Motor neuron (in vitro differentiated cells): ENCODE data around the gene NR1H3. TPM values are rescaled to one million over a fixed set of nuclear protein-coding genes. Genes with fewer than 3 reads are reported as not detected.

ENCODE experiments used
- ATAC-seq, 8 experiments: fragments of 200-7000 bp; cut with Tn5 transposase; replicated peaks in 6 of 8; 2 replicates each; pipeline ENCODE4 v1.8.0; 2021; ENCODE audit warnings: mild to moderate bottlenecking in 8 of 8, moderate library complexity in 8 of 8
- H3K27ac ChIP-seq, 2 donors: fragments of 250-450 bp; sonication (Bioruptor Pico); 2 replicates each; pipeline ENCODE4 v1.9.0; 2021; ENCODE audit warnings: antibody characterized with exemption in 2 of 2, mild to moderate bottlenecking in 2 of 2, moderate library complexity in 1 of 2
- H3K4me1 ChIP-seq, 2 donors: fragments of 250-450 bp; sonication (Bioruptor Pico); replicated peaks in 1 of 2; 2 replicates each; pipeline ENCODE4 v1.6.1; 2021; ENCODE audit warnings: antibody characterized with exemption in 2 of 2, mild to moderate bottlenecking in 2 of 2, moderate library complexity in 1 of 2
- H3K4me3 ChIP-seq, 5 donors: fragments of 250-450 bp; sonication (Bioruptor Pico); 2 replicates each; pipeline ENCODE4 v1.9.0; 2021; ENCODE audit warnings: antibody characterized with exemption in 5 of 5, mild to moderate bottlenecking in 5 of 5, moderate library complexity in 4 of 5
- WGBS, 10 experiments: fragments of 450-650 bp; shearing (Covaris generic); methylation state at CpG; one replicate each; pipeline ENCODE4 v1.0.0; 2022; 5-methylcytosine and 5-hydroxymethylcytosine counted together
- in situ Hi-C, 9 experiments: fragments of 400-800 bp; cut with MboI; loops; one replicate each; pipeline ENCODE4 v1.15.0; 2021; ENCODE audit warnings: low sequenced_read_pairs in 9 of 9, low pct_unique_long_range_greater_than_20kb in 2 of 9; ENCODE audit not compliant: unreplicated experiment in 9 of 9
- total RNA-seq, 8 experiments: library from RNA; unstranded; fragments of 300-600 nt; gene quantifications; 2 replicates each; pipeline versions ENCODE4 v1.2.3 to v1.2.4, GENCODE V29; 2022

NR1H3 gene
- total RNA-seq, 8 experiments from 2014 or later = 9.7 to 40.7 (median 15.4) TPM

DNA sequence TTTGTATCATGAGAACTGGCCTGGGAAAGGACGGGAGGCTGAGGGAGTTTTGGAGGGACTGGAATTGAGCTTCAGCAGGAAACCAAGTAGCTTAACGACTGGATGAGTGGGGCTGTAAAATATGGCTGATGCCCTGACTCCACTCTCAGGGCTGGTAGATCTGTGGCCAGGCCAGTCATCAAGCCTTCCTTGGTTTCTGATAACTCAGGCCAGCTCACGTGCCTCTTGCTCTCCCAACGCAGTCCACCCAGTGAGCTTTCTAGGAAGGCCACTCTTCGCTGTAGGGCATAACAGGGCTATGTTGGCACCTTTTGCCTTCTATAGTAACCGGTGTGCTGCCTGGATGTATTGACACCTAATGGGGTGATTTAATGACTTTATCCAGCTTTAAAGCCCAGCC, 6.3 kb downstream of the NR1H3 start:
- in situ Hi-C loops = no loop called here
- H3K27ac ChIP-seq = no peak overlapping the region
- H3K4me3 ChIP-seq = no peak overlapping the region
- peaks cover 10 to 11% of the 10 kb centered on the region in 2 donors for H3K4me1 ChIP-seq
- 71 to 100% (median 98%) methylated on average over 1 to 3 of the region's 6 CpGs; no CpG with 5 or more reads in 6 of the 10 experiments for WGBS, 10 experiments
- no peak for ATAC-seq

DNA sequence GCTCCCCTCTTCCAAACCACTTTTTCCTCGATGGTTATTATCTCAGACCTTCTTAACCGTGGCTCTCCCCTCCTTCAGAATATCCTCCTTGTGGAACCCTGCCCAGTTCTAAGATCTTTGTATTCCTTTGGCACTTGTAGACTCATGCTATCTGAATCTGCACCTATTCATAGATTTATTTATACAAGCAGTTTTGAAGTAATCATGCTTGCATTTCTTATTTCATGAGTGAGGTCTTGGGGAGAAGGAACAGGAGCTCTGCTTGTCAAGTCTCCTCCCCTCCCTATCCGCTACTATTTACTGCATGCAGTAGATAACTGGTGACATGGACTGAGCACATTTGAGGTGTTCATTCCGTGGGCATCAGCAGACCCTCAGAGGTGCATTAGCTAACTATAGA, 6.7 kb downstream of the NR1H3 start:
- WGBS, 10 experiments = 60 to 100% (median 91%) methylated on average over 1 to 4 of the region's 4 CpGs; no CpG with 5 or more reads in 2 of the 10 experiments
- H3K4me1 ChIP-seq = peaks cover 10 to 13% of the 10 kb centered on the region in 2 donors
- H3K4me3 ChIP-seq = no peak overlapping the region
- no peak for ATAC-seq
- H3K27ac ChIP-seq = no peak overlapping the region
- in situ Hi-C loops = no loop called here

DNA sequence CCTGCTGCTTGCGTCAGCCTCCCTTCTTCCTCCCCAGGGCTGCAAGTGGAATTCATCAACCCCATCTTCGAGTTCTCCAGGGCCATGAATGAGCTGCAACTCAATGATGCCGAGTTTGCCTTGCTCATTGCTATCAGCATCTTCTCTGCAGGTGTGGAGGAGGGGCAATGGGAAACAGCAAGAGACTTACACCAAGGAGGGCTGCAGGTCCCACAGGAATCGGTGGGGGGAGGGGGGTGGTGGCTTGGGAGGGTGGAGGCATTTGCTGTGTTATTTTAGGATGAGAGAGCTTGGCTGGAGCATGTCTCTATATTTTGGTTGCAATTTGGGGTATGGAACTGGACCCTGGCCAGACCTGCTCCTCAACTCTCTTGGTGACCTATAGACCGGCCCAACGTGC, 10.1 kb downstream of the NR1H3 start:
- Histone ChIP-seq H3K27ac (peak overlapping the region; percentile 91), H3K4me1 (peaks cover 20 to 29% of the 10 kb centered on the region in 2 donors), H3K4me3 (no peak overlapping the region)
- in situ Hi-C loops = no loop called here
- WGBS, 10 experiments = 81 to 100% (median 92%) methylated on average over 1 to 3 of the region's 6 CpGs; no CpG with 5 or more reads in 7 of the 10 experiments
- no peak for ATAC-seq

DNA sequence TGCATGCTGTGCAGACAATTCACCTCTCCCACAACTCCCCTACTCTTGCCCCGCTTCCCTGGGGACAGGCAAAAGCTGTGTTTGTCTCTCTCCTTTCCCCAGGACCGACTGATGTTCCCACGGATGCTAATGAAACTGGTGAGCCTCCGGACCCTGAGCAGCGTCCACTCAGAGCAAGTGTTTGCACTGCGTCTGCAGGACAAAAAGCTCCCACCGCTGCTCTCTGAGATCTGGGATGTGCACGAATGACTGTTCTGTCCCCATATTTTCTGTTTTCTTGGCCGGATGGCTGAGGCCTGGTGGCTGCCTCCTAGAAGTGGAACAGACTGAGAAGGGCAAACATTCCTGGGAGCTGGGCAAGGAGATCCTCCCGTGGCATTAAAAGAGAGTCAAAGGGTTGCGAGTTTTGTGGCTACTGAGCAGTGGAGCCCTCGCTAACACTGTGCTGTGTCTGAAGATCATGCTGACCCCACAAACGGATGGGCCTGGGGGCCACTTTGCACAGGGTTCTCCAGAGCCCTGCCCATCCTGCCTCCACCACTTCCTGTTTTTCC, 10.7 kb downstream of the NR1H3 start:
- in situ Hi-C loops = no loop called here
- WGBS, 10 experiments = 0 to 42% (median 38%) methylated on average over 1 to 7 of the region's 13 CpGs; no CpG with 5 or more reads in 4 of the 10 experiments

DNA sequence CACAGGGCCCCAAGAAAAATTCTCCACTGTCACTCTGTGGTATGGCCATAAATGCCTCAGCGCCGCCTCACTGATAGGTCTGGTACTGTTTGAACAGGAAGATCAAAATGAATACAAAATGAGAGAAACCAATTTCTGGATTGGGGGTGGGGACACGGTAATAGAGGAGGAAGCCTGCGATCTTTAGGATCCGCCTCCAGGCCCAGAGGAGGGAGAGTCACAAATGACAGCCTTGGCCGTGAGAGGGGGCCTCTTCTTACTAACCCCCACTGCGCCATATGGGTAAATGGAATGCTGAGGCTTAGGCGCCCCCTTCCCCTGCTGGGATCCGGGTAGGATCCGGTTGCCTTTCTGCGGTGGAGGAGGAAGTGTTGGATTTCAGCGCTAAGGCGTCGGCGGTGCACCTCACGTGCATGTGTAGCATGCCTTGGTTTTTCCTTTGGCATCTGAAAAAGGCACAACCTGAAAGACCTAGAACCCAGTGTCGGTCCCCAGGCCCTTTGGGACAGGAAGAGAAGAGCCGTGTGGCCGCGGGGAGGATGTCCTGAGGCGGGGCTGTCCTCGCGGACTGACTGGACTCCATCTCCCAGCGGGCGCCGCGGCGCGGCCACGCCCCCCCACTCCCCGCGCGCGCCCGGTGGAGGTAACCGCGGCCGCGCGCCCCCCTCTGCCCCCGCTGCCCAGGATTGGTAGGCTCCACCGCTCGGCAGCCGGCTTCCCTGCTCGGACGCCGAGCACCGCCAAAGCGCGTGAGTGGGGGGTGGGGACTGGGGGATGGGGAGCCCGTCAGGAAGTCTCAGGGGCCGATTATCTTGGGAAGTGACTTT, 11.4 kb downstream of the NR1H3 start:
- in situ Hi-C loops = no loop called here
- Histone ChIP-seq H3K4me3 (peak overlapping the region; percentile 59 to 81 (median 74)), H3K27ac (peak overlapping the region; percentile 91), H3K4me1 (peaks cover 20 to 29% of the 10 kb centered on the region in 2 donors)
- peak; percentile 71 to 81 (median 76) for ATAC-seq
- WGBS, 10 experiments = 0 to 50% (median 13%) methylated on average over 2 to 10 of the region's 52 CpGs; no CpG with 5 or more reads in 3 of the 10 experiments

More for the DNA sequence above, 10.7 kb downstream of the NR1H3 start:
- Histone ChIP-seq H3K27ac (peak overlapping the region; percentile 91), H3K4me3 (peak overlapping the region; percentile 59 to 81 (median 74)), H3K4me1 (peaks cover 20 to 29% of the 10 kb centered on the region in 2 donors)
- ATAC-seq = no peak

DNA sequence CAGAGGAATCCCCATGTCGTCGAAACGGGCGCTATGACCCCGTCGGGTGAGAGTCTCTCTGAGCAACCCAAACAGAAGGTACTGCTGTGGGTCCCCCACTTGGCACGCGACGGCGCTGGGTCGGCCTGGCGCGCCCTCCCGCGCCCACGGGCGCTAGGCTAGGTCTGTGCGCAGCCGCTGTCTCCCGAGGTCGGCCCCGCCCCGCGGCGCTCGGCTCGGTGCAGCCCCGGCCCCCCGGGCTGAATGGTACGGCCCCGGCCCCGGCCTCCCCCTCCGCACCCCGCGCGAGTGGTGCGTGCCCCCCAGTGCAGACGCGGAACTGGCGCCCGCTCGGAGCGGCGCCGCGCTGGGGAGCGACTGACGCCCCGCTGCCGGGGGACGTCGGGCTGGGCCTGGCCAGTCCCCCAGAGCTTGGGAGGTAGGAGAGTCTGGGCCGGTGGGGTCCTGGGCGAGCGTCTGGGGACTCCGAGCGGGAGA, 12.1 kb downstream of the NR1H3 start, which contains the start of gene MADD:
TSS of gene MADD (plus strand) at position 305 of the 477 bp plus-strand sequence.
- Histone ChIP-seq H3K27ac (peak within 1 kb of the TSS; percentile 91), H3K4me3 (peak within 1 kb of the TSS; percentile 59 to 81 (median 74)), H3K4me1 (peaks cover 20 to 29% of the 10 kb centered on the region in 2 donors)
- ATAC-seq = peak; percentile 76 to 87 (median 86)
- no CpG with 5 or more reads among the region's 57 CpGs for WGBS, 10 experiments
- in situ Hi-C loops = no loop called here

DNA sequence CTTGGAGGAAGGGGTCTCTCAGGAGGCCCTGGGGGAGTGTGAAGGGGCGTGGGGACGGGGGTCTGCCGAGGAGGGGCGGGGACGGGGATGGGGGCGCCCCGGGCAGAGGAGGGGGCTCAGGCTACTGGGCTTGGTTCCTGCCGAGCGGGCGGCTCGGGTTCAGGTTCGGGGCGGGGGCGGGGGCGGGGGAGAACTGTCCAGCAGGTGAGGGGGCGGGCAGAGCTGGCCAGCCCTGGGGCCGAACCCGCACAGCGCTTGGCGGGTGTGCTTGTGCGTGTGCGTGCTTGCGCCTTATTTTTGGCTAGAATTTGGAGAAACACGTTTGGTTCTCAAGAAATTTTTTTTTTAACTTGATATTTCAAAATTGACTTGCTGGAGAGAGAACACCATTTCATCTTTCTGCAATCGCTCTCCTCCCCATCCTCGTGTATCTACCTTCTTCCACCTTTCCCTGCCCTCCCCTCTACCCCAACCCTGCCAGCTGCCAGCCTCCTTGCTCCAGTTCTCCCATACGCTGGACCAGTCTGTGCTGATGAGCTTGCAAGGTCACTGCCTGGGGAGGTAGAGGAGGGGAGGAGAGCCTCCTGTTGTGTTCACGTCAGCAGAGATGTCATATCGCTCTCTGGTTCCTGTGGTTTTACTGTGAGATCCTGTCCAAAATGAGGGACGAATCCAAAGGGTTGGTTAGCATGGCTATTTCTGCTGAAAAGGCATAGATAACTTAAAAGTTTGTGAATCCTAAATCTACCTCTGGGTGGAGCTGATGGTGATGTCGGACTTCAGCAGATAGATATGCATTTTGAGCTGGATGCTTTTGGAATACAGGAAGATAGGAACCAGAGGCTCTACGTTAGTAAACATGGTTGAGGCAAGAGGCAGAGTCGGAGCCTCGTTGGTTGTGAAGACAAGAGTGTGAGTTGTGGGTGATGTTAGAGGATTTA, 12.8 kb downstream of the NR1H3 start:
- WGBS, 10 experiments = 0 to 40% (median 7%) methylated on average over 1 to 11 of the region's 34 CpGs; no CpG with 5 or more reads in 1 of the 10 experiments
- in situ Hi-C loops = no loop called here
- Histone ChIP-seq H3K27ac (peak overlapping the region; percentile 91), H3K4me3 (peak overlapping the region; percentile 59 to 81 (median 74)), H3K4me1 (peaks cover 20 to 29% of the 10 kb centered on the region in 2 donors)
- ATAC-seq = peak in 3 of 8 experiments; percentile 1 to 4 (median 3)

DNA sequence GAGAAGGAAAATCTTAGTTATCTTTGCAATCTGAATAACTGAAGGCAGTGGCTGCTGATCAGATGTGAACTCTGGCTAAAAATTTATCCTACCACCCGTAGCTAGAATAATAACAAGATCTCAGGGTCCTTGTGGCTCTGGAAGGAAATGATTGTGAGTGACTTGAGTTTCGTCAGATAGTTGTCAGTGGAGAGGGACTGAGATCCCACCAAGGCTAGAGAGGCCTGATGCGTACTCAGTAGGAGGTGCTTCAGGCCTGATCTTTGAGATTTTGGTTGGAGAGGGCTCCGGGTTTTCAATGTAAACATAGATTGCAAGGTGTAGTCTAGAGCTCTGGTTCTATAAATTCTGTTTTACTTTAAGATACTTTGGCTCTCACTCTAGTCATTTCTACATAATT, 13.5 kb downstream of the NR1H3 start:
- H3K4me1 ChIP-seq = peaks cover 20 to 29% of the 10 kb centered on the region in 2 donors
- 47 to 100% (median 69%) methylated on average over 1 to 4 of the region's 4 CpGs; no CpG with 5 or more reads in 1 of the 10 experiments for WGBS, 10 experiments
- peak overlapping the region; percentile 59 to 81 (median 74) for H3K4me3 ChIP-seq
- H3K27ac ChIP-seq = no peak overlapping the region
- ATAC-seq = no peak
- in situ Hi-C loops = no loop called here

DNA sequence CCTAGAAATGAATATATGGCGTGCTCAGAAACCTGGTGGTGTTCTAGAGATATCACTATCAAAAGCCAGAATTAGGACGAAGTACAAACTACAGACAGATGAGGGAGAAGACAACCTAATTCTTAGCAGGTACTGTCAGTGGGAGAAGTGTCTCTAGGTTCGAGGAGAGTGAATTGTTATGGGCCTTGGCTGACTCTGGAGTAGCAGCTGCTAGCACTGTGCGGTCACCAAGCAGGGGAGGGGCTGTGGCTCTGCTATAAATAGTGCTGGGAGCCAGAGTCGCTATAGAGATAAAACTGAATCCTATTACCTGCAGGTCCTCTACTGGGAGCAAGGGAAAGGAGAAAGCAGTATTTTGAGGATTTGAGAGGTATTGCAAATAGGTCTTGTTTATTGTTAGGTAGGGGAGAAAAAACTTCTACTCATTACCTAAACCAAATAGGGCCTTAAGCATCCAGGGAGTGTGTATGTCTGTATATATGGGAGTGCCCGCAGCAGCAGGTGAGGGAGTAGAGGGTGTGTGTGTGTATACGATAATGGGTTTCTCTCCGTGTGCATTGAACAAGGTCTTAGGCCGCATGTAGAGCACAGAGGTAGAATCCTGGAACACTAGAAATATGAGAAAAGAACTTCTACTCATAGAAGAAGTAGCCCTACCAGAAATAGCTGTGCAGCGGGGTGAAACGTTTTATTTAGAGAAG, 14.3 kb downstream of the NR1H3 start:
- peaks cover 20 to 29% of the 10 kb centered on the region in 2 donors for H3K4me1 ChIP-seq
- in situ Hi-C loops = no loop called here
- H3K4me3 ChIP-seq = peak overlapping the region in 4 of 5 donors; percentile 10 to 81 (median 46)
- peak in 1 of 8 experiments; percentile 3 for ATAC-seq
- WGBS, 10 experiments = 55 to 100% (median 81%) methylated on average over 2 to 8 of the region's 11 CpGs
- H3K27ac ChIP-seq = no peak overlapping the region

DNA sequence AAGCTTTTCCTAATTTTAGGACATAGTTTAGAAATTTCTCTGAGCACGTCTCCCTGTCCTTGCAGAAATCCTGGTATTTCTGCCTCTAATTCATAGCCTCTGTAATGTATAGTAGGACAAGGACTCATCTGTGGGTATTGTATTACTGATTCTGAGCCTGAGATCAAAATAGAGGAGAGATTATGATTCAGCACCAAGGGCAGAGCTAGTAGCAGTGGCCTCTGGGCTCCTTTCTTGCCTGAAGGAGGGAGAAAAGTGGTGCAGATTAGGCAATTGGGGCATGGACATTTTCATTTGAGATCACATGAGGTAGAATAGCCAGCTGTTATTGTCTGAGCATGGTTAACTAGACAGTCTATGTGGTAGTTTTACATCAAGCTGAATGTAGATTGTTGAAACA, 14.9 kb downstream of the NR1H3 start:
- Histone ChIP-seq H3K27ac (no peak overlapping the region), H3K4me1 (peaks cover 20 to 29% of the 10 kb centered on the region in 2 donors), H3K4me3 (no peak overlapping the region)
- ATAC-seq = no peak
- in situ Hi-C loops = no loop called here
- 0% methylated on average over 1 of the region's 1 CpG; no CpG with 5 or more reads in 7 of the 10 experiments for WGBS, 10 experiments

DNA sequence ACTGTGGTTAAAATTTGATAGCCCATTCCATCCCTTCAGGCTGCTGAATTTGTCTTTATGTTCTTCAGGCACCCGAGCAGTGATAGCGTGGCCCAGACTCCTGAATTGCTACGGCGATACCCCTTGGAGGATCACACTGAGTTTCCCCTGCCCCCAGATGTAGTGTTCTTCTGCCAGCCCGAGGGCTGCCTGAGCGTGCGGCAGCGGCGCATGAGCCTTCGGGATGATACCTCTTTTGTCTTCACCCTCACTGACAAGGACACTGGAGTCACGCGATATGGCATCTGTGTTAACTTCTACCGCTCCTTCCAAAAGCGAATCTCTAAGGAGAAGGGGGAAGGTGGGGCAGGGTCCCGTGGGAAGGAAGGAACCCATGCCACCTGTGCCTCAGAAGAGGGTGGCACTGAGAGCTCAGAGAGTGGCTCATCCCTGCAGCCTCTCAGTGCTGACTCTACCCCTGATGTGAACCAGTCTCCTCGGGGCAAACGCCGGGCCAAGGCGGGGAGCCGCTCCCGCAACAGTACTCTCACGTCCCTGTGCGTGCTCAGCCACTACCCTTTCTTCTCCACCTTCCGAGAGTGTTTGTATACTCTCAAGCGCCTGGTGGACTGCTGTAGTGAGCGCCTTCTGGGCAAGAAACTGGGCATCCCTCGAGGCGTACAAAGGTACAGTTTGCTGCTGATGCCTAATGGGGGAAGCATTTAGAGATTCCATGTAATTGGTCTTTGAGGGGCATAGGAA, 16.9 kb downstream of the NR1H3 start:
- Histone ChIP-seq H3K27ac (no peak overlapping the region), H3K4me1 (peaks cover 7 to 22% of the 10 kb centered on the region in 2 donors), H3K4me3 (no peak overlapping the region)
- no peak for ATAC-seq
- 83 to 100% (median 97%) methylated on average over 3 to 15 of the region's 28 CpGs; no CpG with 5 or more reads in 2 of the 10 experiments for WGBS, 10 experiments
- in situ Hi-C loops = no loop called here
